Anterior cingulate cortex (tissue), 58 donors: Measurements from ENCODE around the gene MYOZ3.

Experiments
- DNase-seq, 58 donors: peaks; one replicate each; lab custom pipeline; 2025; lab: John Stamatoyannopoulos, UW

Gene MYOZ3, protein sequence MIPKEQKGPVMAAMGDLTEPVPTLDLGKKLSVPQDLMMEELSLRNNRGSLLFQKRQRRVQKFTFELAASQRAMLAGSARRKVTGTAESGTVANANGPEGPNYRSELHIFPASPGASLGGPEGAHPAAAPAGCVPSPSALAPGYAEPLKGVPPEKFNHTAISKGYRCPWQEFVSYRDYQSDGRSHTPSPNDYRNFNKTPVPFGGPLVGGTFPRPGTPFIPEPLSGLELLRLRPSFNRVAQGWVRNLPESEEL

DNA sequence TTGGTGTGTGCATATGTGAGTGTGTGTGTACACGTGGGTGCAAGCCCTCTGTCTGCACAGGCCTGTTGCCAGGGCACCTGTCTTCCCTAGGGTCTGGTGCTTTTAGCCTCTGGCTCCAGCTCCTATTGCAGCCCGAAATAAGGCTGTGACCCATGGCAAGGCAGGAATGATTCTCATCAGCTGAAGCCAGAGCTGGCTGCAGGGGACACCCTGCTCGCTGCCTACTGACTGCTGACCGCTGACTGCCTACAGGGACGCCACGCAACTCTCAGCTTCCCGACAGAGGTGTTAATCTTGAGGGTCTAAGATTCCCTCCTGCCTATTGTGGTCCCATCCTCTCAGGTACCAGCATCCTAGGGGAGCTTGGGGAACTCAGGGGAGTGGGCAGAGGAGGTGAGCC is at the start of gene MYOZ3:
TSS of gene MYOZ3 (plus strand) at position 166 of the 400 bp plus-strand sequence. CDS start 1,691 bp downstream, outside the sequence.
- DNase-seq = no peak

GRCh38 chr5:150612405-150612804 is 48.6 kb upstream of the MYOZ3 start:
- DNase-seq = no peak

- no peak for DNase-seq
Observed at GRCh38 chr5:150612905-150613670, 48.0 kb upstream of the MYOZ3 start.

DNA sequence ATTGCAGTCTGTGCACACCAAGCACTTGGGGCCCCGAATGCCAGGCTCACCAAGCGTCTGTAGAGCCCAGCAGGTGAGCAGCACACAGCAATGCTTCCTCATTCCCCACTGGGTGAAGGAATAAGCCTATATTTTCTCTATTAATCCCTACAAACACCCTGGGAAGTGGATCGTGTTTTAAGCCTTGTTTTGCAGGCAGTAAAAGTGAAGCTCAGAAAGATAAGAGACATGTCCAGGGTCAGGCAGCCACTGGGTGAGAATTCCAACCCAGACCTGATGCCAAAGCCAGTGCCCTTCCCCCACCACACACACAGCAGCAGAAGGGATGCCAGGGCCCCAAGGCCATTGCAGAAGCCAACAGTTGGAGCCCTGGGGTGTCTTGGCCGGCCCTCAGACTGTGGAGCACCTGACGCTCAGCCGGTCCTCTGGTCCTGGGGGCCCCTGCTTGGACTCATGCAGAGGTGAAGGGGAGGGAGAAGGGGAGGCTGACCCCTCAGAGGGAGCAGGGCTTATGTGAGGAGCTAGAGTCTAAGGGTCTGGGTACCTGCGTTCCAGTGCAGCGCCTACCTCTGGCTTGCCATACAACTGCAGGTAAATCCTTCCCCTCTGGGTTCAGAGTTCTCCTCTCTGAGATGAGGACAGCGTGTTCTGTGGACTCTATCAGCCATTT is 46.9 kb upstream of the MYOZ3 start:
- DNase-seq = no peak

DNA sequence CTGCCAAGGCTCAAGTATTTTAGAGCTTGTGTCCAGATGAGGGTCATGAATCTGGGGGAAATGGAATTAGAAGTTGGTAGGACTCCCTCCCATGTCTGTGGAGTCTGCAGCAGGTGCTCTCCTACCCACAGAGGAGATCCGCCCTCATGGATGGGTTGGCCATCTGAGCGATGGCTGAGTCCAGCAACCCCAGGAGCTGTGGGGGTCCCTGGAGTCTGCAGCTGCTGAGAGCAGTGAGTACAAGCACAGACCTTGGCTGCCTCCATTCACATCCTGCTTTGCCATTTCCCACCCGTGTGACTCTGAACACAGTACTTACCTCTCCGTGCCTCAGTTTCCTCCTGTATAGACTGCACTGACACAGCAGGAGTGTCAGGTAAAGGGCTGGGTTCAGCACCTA is 46.4 kb upstream of the MYOZ3 start:
- DNase-seq = no peak

DNA sequence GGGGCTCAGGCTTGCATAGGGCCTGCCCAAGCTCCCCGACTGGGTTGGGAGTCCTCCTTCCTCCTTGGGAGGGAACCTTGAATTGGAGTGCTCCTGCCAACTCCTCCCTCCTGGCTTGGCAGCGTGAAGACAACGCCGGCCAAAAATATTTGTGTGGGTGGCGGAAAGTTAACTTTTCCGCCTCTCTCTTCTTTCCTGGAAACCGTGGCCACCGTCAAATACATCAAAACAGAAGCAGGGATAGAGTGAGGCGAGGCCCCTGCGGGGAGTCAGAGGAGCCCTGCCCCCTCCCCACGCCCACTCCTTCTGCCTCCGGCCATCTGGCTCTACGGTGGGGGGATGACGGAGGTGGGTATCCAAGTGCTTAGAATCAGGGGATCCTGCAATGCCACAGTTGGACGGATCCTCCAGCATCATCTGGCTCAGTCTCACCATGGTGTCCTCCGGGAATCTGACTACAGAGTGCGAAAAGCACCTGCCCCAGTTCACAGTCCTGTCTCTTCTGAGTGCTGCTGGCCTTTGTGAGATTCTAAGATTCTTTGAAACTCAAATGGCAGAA is 45.8 kb upstream of the MYOZ3 start:
- DNase-seq = peak in 14 of 58 donors; percentile 17 to 74 (median 43)

GRCh38 chr5:150616024-150616470 is 45.0 kb upstream of the MYOZ3 start:
- DNase-seq = no peak

DNA sequence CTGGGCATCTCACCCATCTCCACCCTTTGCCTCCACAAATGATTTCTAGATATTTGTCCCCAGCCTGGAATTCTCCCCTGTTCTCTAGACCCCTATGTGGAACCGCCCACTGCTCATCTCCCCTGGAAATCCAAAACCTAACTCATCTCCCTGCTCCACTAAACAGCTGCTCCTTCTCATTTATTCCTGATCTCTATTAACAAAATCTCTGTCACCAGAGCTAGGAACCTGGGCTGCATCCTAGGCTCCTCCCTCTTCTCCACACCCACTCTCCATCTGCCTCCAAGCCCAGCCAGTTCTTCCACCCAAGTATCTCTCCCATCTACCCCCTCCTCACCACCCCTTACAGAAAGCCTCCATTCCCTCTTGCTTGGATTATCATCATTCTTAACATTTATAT is 44.5 kb upstream of the MYOZ3 start:
- DNase-seq = peak in 3 of 58 donors; percentile 22 to 38 (median 24)

DNA sequence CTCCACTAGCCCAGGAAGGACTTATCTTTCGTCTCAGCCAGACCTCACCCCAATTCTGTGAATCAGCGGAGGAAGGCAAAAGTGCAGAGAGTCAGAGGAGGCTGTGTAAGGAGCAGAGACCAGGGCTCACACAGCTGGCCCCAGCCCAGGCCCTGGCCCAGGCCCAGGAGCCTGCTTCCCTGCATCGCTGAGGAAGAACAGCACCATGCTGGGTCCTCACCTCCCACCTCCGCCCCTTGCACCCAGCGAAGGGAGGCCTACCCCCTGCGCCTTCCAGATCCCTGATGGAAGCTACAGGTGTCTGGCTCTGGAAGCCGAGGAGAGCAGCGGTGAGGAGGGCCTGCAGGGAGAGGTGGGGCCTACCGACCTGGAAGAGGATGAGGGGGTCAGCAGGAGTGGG is 42.9 kb upstream of the MYOZ3 start:
- no peak for DNase-seq

- DNase-seq = no peak
Observed at GRCh38 chr5:150618588-150619281, 42.3 kb upstream of the MYOZ3 start.

DNA sequence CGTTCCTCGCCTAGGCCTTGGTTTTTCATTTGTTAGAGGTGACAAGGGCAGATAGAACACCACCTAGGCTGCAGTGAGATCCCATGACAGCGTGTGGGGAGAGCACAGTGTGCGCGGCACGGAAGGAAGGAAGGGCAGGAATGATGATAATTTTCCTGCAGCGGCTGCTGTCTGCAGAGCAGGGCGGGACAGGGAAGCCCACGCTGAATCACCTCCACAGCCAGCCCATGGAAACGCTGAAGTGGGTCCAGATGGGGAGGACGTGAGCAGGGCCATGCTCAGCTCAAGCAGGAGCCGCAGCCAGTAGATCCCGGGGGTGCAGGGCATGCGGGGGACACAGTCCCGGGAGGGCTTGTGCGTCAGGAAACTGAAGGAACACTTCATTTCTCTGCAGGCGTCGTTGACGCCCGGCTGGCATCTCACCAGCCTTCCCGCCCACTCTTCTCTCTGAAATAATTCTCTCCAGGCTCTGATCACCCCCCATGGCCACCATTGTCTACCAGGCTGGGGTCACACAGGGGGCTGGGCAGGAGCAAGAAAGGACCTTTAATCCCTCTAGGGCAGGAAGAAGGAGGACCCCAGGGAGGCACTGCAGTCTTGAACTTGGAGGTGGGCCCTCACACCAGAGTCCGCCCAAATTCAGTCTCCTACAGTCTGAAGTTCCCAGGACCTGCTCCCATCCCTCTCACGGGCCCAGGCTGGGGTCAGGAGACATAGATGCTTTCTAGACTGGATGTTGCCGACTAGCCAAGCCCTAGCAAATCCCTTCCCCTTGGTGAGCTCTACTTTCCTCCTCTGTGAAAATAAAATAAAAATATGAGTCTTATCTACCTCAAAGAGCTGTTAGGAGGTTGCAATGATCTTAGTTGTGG is 41.5 kb upstream of the MYOZ3 start:
- peak in 10 of 58 donors; percentile 16 to 69 (median 44) for DNase-seq

DNA sequence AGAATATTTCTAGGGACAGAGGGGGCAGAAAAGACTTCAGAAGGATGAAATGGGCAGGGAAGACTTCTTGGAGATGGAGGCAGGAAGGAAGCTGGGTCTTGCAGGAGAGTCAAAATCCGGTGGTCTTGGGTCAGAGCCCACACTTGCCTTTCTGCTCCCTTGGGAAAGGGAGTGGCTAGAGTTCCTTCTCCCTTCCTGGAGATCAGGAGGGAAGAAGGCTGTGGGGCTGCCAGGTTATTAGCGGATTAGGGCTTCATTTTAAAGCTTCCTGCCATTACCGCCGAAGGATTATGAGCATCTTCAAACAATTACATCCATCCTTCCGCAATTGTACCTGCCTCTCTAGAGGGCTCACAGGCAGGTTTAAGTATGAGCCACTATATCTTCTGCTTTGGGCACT is 39.8 kb upstream of the MYOZ3 start:
- DNase-seq = no peak

DNA sequence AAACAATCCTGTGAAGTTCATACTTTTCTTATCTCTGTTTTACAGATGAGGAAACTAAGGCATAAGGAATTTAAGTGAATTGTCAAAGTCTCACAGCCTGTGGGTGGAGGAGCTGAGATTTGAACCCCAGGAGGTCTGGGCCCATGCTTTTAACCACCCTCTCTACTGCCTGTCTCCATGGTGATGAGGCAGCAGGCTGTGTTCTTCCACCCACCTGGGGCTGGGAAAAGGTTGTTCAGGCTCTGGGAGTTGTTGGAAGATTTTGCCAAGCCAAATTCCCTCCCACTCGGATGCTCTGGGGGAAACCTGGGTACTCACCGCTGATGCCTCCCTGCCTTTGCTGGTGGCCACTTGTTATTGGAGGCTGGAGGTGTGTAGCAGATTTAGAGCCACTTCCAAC is 38.9 kb upstream of the MYOZ3 start:
- peak in 2 of 58 donors; percentile 22 to 27 for DNase-seq

- DNase-seq = peak in 3 of 58 donors; percentile 22 to 57 (median 42)
Observed at GRCh38 chr5:150623152-150623877, 37.7 kb upstream of the MYOZ3 start.

- no peak for DNase-seq
Observed at GRCh38 chr5:150623878-150624216, 37.2 kb upstream of the MYOZ3 start.

DNA sequence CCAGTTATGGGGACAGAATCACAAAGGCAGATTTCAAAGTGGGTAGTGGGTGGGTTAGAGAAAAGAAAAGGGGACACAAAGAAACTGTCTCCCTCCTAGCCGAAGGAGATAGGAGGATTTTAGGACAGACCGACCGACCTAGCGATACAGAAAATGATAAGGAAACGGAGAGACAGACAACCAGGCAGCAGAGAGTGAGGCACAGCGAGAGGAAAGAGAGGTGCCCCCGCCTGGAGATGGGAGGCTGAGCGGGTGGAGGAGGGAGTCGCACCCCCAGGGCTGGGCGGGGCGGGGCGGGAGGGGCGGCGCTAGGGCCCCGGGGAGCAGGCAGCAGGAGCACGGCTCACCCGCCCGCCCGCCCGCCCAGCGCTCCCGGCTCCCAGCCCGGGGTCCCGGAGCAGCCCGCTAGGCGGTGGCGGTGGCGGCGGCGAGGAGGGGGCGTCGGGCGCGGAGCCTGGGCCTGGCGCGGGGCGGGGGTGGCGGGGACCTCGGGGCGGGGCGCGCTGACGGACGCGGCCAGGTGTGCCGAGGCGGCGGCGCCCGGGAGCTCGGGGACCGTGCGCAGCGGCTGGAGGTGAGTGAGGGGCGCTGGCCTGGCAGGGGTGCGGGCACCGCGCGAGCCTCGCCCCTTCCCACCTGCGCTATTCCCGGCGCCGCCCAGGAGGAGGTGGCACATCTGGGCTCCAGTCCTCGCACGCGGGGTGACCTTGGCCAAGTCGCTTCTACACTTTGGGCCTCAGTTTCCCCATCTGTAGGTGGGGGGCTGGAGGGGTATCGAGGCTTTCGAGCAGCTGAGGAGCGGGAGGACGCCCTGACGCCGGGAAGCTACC is 36.5 kb upstream of the MYOZ3 start:
- peak in 16 of 58 donors; percentile 14 to 77 (median 50) for DNase-seq

- no peak for DNase-seq
Observed at GRCh38 chr5:150625164-150625535, 35.9 kb upstream of the MYOZ3 start.
